Upper lobe of right lung (tissue), 1 donor: Measurements from ENCODE around the gene SYT1. TPM values are rescaled to one million over a fixed set of nuclear protein-coding genes. Genes with fewer than 3 reads are reported as not detected.

Experiments used
- ATAC-seq: fragments of 200-7000 bp; cut with Tn5 transposase; one replicate; pipeline ENCODE4 v1.9.1; 2020; ENCODE audit warnings: mild to moderate bottlenecking, moderate library complexity
- DNase-seq: peaks from one replicate; pipeline ENCODE4 v3.0.0-alpha.2; 2020
- H3K27ac ChIP-seq: fragments of 200-600 bp; one replicate; pipeline ENCODE4 v1.8.0; 2022
- H3K27me3 ChIP-seq: fragments of 200-600 bp; one replicate; pipeline ENCODE4 v1.8.0; 2022; ENCODE audit warnings: mild to moderate bottlenecking
- H3K36me3 ChIP-seq: fragments of 200-600 bp; one replicate; pipeline ENCODE4 v1.8.0; 2022
- H3K4me1 ChIP-seq: fragments of 200-600 bp; one replicate; pipeline ENCODE4 v1.8.0; 2022
- H3K4me3 ChIP-seq: fragments of 200-600 bp; one replicate; pipeline ENCODE4 v1.8.0; 2022; ENCODE audit warnings: mild to moderate bottlenecking
- H3K9me3 ChIP-seq: fragments of 200-600 bp; one replicate; pipeline ENCODE4 v1.8.0; 2022
- intact Hi-C: fragments of 100-400 bp; cut with DNase I; formaldehyde crosslinking; loops from one replicate; pipeline ENCODE4 v1.11.0; 2022
- total RNA-seq: library from RNA; stranded (reverse); fragmentation: NEBNext Ultra II Directional; extraction: Animal tissue kit (Norgen Biotek cat#: 25700); gene quantifications from one replicate; pipeline ENCODE4 v1.2.1, GENCODE V29; 2021
- TF ChIP-seq, protein P1 (sequence below): fragments of 200-600 bp; IDR thresholded peaks from one replicate; pipeline ENCODE4 v1.8.0; 2022; ENCODE audit warnings: antibody characterized with exemption
- donor health status: DM: no; HTN: yes; CAD: no; lungs with severe emphysema.

SYT1 gene
- total RNA-seq, 1 donor from 2014 or later = 0.58 TPM

DNA sequence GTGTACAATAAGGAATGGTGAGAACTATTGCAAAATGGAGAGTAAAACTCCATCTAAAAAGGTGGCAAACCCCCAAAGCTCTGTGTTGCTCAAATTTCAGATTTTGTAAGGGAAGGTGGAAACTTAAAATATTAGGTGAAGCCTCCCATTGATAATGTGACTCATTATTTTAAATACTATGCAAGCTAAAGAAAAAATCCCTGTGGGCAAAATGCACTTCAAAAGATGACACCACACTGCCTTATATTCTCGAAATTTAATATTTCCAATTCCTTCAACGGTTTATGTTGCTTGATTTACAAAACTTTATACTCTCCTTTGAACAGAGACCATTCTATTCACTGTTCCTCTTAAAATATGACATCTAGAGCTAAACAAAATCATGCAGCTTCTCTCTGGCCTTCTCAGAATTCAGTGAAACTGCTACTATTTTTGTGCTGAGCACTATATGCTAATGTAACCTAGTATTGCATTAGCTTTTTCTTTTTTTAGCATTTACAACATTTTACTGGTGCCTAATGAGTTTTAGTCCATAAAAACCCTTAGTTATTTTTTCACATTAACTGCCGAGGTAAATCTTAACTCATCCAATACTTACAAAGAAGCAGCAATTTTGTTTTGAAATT is 297.7 kb downstream of the SYT1 start:
- no peaks in the 10 kb centered on the region for H3K9me3 ChIP-seq
- TF ChIP-seq, protein P1, sequence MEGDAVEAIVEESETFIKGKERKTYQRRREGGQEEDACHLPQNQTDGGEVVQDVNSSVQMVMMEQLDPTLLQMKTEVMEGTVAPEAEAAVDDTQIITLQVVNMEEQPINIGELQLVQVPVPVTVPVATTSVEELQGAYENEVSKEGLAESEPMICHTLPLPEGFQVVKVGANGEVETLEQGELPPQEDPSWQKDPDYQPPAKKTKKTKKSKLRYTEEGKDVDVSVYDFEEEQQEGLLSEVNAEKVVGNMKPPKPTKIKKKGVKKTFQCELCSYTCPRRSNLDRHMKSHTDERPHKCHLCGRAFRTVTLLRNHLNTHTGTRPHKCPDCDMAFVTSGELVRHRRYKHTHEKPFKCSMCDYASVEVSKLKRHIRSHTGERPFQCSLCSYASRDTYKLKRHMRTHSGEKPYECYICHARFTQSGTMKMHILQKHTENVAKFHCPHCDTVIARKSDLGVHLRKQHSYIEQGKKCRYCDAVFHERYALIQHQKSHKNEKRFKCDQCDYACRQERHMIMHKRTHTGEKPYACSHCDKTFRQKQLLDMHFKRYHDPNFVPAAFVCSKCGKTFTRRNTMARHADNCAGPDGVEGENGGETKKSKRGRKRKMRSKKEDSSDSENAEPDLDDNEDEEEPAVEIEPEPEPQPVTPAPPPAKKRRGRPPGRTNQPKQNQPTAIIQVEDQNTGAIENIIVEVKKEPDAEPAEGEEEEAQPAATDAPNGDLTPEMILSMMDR = no peak
- intact Hi-C loops = no loop called here
- no peaks in the 10 kb centered on the region for H3K36me3 ChIP-seq
- no peaks in the 10 kb centered on the region for H3K4me1 ChIP-seq
- ATAC-seq (no peak), DNase-seq (no peak)
- no peaks in the 10 kb centered on the region for H3K27me3 ChIP-seq
- H3K27ac ChIP-seq = no peak overlapping the region
- no peak overlapping the region for H3K4me3 ChIP-seq

DNA sequence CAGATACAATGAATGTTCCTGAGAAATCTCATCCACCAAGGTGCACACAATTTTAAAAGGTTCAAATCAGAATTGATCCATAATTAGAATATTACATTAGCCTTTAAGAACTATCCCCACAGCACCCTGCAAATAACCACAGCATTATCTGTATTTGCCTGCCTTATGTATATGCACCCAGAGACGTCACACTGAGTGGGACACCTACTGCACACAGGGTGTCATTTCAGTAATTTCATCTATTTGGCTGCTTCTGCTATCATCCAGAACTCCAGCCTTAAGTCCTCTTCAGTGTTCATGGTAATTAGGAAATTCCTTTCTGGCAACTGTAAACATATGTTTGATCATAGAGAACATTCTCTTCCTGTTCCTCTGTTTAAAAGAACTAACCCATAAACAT is 298.4 kb downstream of the SYT1 start:
- Histone ChIP-seq H3K27ac (no peak overlapping the region), H3K27me3 (no peaks in the 10 kb centered on the region), H3K36me3 (no peaks in the 10 kb centered on the region), H3K4me3 (no peak overlapping the region), H3K9me3 (no peaks in the 10 kb centered on the region), H3K4me1 (no peaks in the 10 kb centered on the region)
- TF ChIP-seq, protein P1 = no peak
- ATAC-seq (no peak), DNase-seq (no peak)
- intact Hi-C loops = no loop called here

DNA sequence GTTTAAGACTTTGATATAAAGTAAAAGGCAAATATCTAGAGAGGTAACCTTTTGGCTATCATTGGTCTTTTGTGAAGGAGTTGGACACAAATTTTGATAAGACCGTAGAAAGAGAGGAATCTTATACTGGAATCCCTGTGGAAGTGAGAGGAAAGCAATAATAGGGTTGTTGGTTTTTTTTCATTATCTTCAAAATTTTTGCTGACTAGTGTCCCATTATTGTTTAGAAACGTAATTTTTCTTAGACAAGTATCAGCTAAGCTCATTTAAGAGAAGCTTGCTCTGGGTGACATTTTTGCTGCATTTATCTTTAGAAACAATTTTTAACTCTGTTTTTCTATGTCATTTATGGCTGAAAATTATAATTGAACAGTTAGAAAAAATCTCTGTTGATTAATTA is 300.3 kb downstream of the SYT1 start:
- H3K36me3 ChIP-seq = no peaks in the 10 kb centered on the region
- ATAC-seq (no peak), DNase-seq (no peak)
- H3K27ac ChIP-seq = no peak overlapping the region
- TF ChIP-seq, protein P1 = no peak
- no peak overlapping the region for H3K4me3 ChIP-seq
- intact Hi-C loops = no loop called here
- H3K27me3 ChIP-seq = no peaks in the 10 kb centered on the region
- H3K4me1 ChIP-seq = no peaks in the 10 kb centered on the region
- H3K9me3 ChIP-seq = no peaks in the 10 kb centered on the region

DNA sequence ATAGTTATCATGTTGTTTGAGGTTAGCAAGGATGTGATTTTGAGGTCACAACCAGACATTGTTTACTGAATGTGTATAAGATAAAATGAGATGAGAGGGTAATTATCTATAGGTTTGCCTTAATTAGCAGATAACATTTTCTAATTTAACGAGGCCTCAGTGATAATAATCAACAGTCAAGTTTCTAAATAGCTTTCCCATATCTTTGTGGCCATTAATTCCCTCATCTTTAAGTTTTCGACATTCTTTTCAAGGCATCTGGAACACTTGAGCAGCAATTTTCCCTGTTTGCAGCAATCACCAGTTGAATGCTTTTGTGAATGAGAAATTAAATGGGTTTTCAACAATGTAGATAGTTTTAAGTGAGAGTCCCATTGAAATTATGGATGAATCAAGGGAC is 304.1 kb downstream of the SYT1 start:
- no peak for DNase-seq
- no peak overlapping the region for H3K27ac ChIP-seq
- no peaks in the 10 kb centered on the region for H3K9me3 ChIP-seq
- no peaks in the 10 kb centered on the region for H3K4me1 ChIP-seq
- intact Hi-C loops = no loop called here
- ATAC-seq = no peak
- H3K27me3 ChIP-seq = no peaks in the 10 kb centered on the region
- no peak overlapping the region for H3K4me3 ChIP-seq
- TF ChIP-seq, protein P1 = no peak
- no peaks in the 10 kb centered on the region for H3K36me3 ChIP-seq

DNA sequence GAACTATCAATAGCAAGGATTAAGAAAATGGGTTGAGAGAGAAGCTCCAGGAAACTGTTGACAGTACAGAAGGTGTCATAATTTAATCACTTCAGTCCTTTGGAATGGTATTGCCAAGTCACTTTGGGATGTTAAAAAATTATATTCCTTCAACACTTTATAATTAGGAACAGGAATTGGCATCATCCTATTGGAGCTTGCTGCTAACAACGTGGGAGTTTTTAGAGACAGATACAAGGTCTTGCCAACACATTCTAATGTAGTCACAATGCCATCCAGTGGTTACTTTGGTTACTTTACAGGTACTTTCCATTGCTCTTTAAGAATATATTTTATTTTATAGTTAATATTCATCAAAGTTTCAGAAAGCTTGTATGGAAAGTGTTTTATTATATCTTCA is 310.1 kb downstream of the SYT1 start:
- TF ChIP-seq, protein P1 = peak; percentile 39
- Histone ChIP-seq H3K27ac (no peak overlapping the region), H3K36me3 (no peaks in the 10 kb centered on the region)

DNA sequence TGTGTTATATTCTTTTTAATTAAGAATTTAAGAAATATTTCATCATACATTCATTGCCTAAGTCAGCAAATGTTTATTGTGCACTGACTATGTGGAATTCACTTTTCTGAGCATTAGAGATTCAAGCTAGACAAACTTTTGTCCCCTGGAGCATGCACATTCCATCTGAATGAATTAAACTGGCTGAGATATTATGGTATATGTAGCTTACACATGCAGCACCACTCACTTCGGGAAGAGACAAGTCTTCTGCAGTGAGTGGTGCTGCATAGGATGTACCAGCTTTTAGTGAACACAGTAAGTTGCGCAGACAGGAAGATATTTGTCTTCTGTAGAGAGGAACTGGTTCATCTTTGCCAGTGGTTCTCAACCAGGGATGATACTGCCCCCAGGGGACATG is 318.4 kb downstream of the SYT1 start:
- no peak overlapping the region for H3K27ac ChIP-seq
- no peak overlapping the region for H3K4me3 ChIP-seq
- no peaks in the 10 kb centered on the region for H3K36me3 ChIP-seq
- DNase-seq (no peak), ATAC-seq (no peak)
- no peaks in the 10 kb centered on the region for H3K9me3 ChIP-seq
- no peaks in the 10 kb centered on the region for H3K4me1 ChIP-seq
- no peaks in the 10 kb centered on the region for H3K27me3 ChIP-seq
- intact Hi-C loops = no loop called here
- TF ChIP-seq, protein P1 = no peak

More for the DNA sequence above, 310.1 kb downstream of the SYT1 start:
- Histone ChIP-seq H3K9me3 (no peaks in the 10 kb centered on the region), H3K27me3 (no peaks in the 10 kb centered on the region), H3K4me3 (no peak overlapping the region), H3K4me1 (no peaks in the 10 kb centered on the region)
- DNase-seq (no peak), ATAC-seq (peak; percentile 50)
- intact Hi-C loops = no loop called here
